ENCODE measurements around the gene LIMS1.

- TF ChIP-seq POLR2A (IDR thresholded peaks at IDR 0.05; ENCODE audit: borderline replicate concordance, extremely low read depth, insufficient read depth, insufficient read length) (no peak), SIN3A (IDR thresholded peaks at IDR 0.05; ENCODE audit: low read depth) (no peak), MAX (IDR thresholded peaks at IDR 0.05) (no peak), FOSL1 (IDR thresholded peaks at IDR 0.05; ENCODE audit: low read depth) (no peak), POLR2AphosphoS5 (IDR thresholded peaks at IDR 0.05; ENCODE audit: low read depth, low read length) (no peak), CTCF (IDR thresholded peaks at IDR 0.05 in 2 of 3, conservative IDR thresholded peaks at IDR 0.05 in 1 of 3; ENCODE audit: borderline replicate concordance in 1 of 3, insufficient read depth in 1 of 3, low read depth in 2 of 3, low read length in 2 of 3) (no peak), ZBTB33 (IDR thresholded peaks at IDR 0.05; ENCODE audit: extremely low read depth, insufficient replicate concordance, low read length) (no peak), YY1 (IDR thresholded peaks at IDR 0.05; ENCODE audit: extremely low read depth, insufficient replicate concordance, low read depth, low read length) (no peak), SP1 (IDR thresholded peaks at IDR 0.05; ENCODE audit: low read depth) (no peak)
These were observed 51.2 kb downstream of the LIMS1 start for GRCh38 chr2:108585436-108585835.
